Cortex of kidney (tissue), 1 donor: ENCODE measurements around the gene KRTAP4-8.
"Not testable (repeated sequence)": the region's sequence is repeated elsewhere in the genome, so short reads cannot be mapped to it uniquely, and the experiment has no call there.

Experiments used
- DNase-seq: peaks from one replicate; lab custom pipeline; 2025; lab: John Stamatoyannopoulos, UW

The KRTAP4-8 gene

GRCh38 chr17:41065016-41065689, 32.8 kb downstream of the KRTAP4-8 start:
- not testable (repeated sequence) for DNase-seq

GRCh38 chr17:41064301-41064700, 33.6 kb downstream of the KRTAP4-8 start:
- no peak for DNase-seq

GRCh38 chr17:41063449-41063848, 34.5 kb downstream of the KRTAP4-8 start:
- no peak for DNase-seq

- DNase-seq: no peak
These were observed 36.0 kb downstream of the KRTAP4-8 start for GRCh38 chr17:41061964-41062363.

- DNase-seq: no peak
These were observed 37.8 kb downstream of the KRTAP4-8 start, which contains the start of gene KRTAP2-3 for GRCh38 chr17:41060052-41060604. TSS of gene KRTAP2-3 (minus strand) at chr17:41060114. CDS start at chr17:41060050, 64 bp downstream.

- not testable (repeated sequence) for DNase-seq
These were observed 38.5 kb downstream of the KRTAP4-8 start for GRCh38 chr17:41059276-41060051.

GRCh38 chr17:41058741-41059140, 39.2 kb downstream of the KRTAP4-8 start:
- DNase-seq: no peak

- DNase-seq: no peak
These were observed 40.4 kb downstream of the KRTAP4-8 start for GRCh38 chr17:41057547-41057946.

- DNase-seq: not testable (repeated sequence)
These were observed 42.8 kb downstream of the KRTAP4-8 start, which contains the start of gene KRTAP2-2 for GRCh38 chr17:41055130-41055529. TSS of gene KRTAP2-2 (minus strand) at chr17:41055230. CDS start at chr17:41055211, 19 bp downstream.

GRCh38 chr17:41054556-41054955, 43.4 kb downstream of the KRTAP4-8 start:
- DNase-seq: not testable (repeated sequence)

- DNase-seq: no peak
These were observed 43.9 kb downstream of the KRTAP4-8 start for GRCh38 chr17:41054025-41054424.

GRCh38 chr17:41052566-41052965, 45.4 kb downstream of the KRTAP4-8 start:
- no peak for DNase-seq

- DNase-seq: no peak
These were observed 48.8 kb downstream of the KRTAP4-8 start for GRCh38 chr17:41049110-41049509.

GRCh38 chr17:41048441-41048840, 49.5 kb downstream of the KRTAP4-8 start:
- DNase-seq: no peak
